ENCODE results near the gene WSCD2. TPM values are rescaled to one million over a fixed set of nuclear protein-coding genes. Genes with fewer than 3 reads are reported as not detected.
"Not testable (repeated sequence)": the region's sequence is repeated elsewhere in the genome, so short reads cannot be mapped to it uniquely, and the experiment has no call there.

The WSCD2 gene
- total RNA-seq, 1 donor from 2014 or later = 1.9 TPM

GRCh38 chr12:108215458-108215857, 86.4 kb downstream of the WSCD2 start:
- CTCF ChIA-PET = no interaction called here
- no peak overlapping the region for H3K27ac Mint-ChIP-seq
- H3K27me3 Mint-ChIP-seq = peaks cover 8% of the 10 kb centered on the region
- intact Hi-C loops (cut with micrococcal nuclease) = no loop called here
- ATAC-seq (ENCODE audit: low read depth) (no peak), DNase-seq (no peak)
- no peaks in the 10 kb centered on the region for H3K4me1 Mint-ChIP-seq
- H3K36me3 Mint-ChIP-seq (ENCODE audit: low read depth) = no peaks in the 10 kb centered on the region
- peaks cover 1% of the 10 kb centered on the region for H3K9me3 Mint-ChIP-seq
- TF ChIP-seq CTCF (IDR thresholded peaks at IDR 0.05) = no peak
- POLR2A ChIA-PET = no interaction called here
- H3K4me3 Mint-ChIP-seq = no peak overlapping the region

- H3K9me3 Mint-ChIP-seq = peaks cover 1% of the 10 kb centered on the region
- H3K4me1 Mint-ChIP-seq = no peaks in the 10 kb centered on the region
- no peak for TF ChIP-seq CTCF (IDR thresholded peaks at IDR 0.05)
- no peak overlapping the region for H3K4me3 Mint-ChIP-seq
- DNase-seq (no peak), ATAC-seq (ENCODE audit: low read depth) (no peak)
- no peak overlapping the region for H3K27ac Mint-ChIP-seq
- CTCF ChIA-PET = no interaction called here
- intact Hi-C loops (cut with micrococcal nuclease) = no loop called here
- POLR2A ChIA-PET = no interaction called here
- H3K27me3 Mint-ChIP-seq = peaks cover 6% of the 10 kb centered on the region
- H3K36me3 Mint-ChIP-seq (ENCODE audit: low read depth) = no peaks in the 10 kb centered on the region
Measured at GRCh38 chr12:108218921-108219320, 89.8 kb downstream of the WSCD2 start.

- intact Hi-C loops (cut with micrococcal nuclease); H3K9me3 Mint-ChIP-seq; H3K4me3 Mint-ChIP-seq; H3K4me1 Mint-ChIP-seq; CTCF ChIA-PET; ATAC-seq (ENCODE audit: low read depth); POLR2A ChIA-PET; H3K36me3 Mint-ChIP-seq (ENCODE audit: low read depth); H3K27me3 Mint-ChIP-seq; H3K27ac Mint-ChIP-seq; DNase-seq: not testable (repeated sequence)
Measured at GRCh38 chr12:108225101-108225500, 96.0 kb downstream of the WSCD2 start.

- Mint-ChIP-seq H3K9me3 (peaks cover 2% of the 10 kb centered on the region), H3K27me3 (peaks cover 4% of the 10 kb centered on the region), H3K36me3 (ENCODE audit: low read depth) (no peaks in the 10 kb centered on the region), H3K4me3 (no peak overlapping the region), H3K27ac (no peak overlapping the region), H3K4me1 (no peaks in the 10 kb centered on the region)
- no peak for TF ChIP-seq CTCF (IDR thresholded peaks at IDR 0.05)
- ATAC-seq (ENCODE audit: low read depth) (no peak), DNase-seq (no peak)
- intact Hi-C loops (cut with micrococcal nuclease) = no loop called here
- POLR2A ChIA-PET = no interaction called here
- CTCF ChIA-PET = no interaction called here
Measured at GRCh38 chr12:108226866-108227265, 97.8 kb downstream of the WSCD2 start.

GRCh38 chr12:108228746-108229145, 99.7 kb downstream of the WSCD2 start:
- no peak for TF ChIP-seq CTCF (IDR thresholded peaks at IDR 0.05)
- H3K27me3 Mint-ChIP-seq = peaks cover 4% of the 10 kb centered on the region

GRCh38 chr12:108231109-108231905, 102.2 kb downstream of the WSCD2 start:
- Mint-ChIP-seq H3K9me3 (no peaks in the 10 kb centered on the region), H3K36me3 (ENCODE audit: low read depth) (no peaks in the 10 kb centered on the region), H3K27ac (no peak overlapping the region), H3K27me3 (peaks cover 4% of the 10 kb centered on the region), H3K4me1 (no peaks in the 10 kb centered on the region), H3K4me3 (no peak overlapping the region)
- ChIA-PET POLR2A (no interaction called here), CTCF (no interaction called here)
- intact Hi-C loops (cut with micrococcal nuclease) = no loop called here
- TF ChIP-seq CTCF (IDR thresholded peaks at IDR 0.05) = no peak
- ATAC-seq (ENCODE audit: low read depth) (no peak), DNase-seq (no peak)

More at GRCh38 chr12:108228746-108229145, 99.7 kb downstream of the WSCD2 start:
- ChIA-PET POLR2A (no interaction called here), CTCF (no interaction called here)
- Mint-ChIP-seq H3K36me3 (ENCODE audit: low read depth) (no peaks in the 10 kb centered on the region), H3K27ac (no peak overlapping the region), H3K4me3 (no peak overlapping the region), H3K9me3 (peaks cover 2% of the 10 kb centered on the region), H3K4me1 (no peaks in the 10 kb centered on the region)
- ATAC-seq (ENCODE audit: low read depth) (no peak), DNase-seq (no peak)
- intact Hi-C loops (cut with micrococcal nuclease) = no loop called here
